Superior temporal gyrus (tissue), 1 donor: ENCODE data around the gene TGFBRAP1.
"Not testable (repeated sequence)": the region's sequence is repeated elsewhere in the genome, so short reads cannot be mapped to it uniquely, and the experiment has no call there.

Experiments
- DNase-seq: peaks from one replicate; pipeline ENCODE4 v3.0.0-alpha.2; 2016; ENCODE audit errors: extremely low spot score

The TGFBRAP1 gene

DNA sequence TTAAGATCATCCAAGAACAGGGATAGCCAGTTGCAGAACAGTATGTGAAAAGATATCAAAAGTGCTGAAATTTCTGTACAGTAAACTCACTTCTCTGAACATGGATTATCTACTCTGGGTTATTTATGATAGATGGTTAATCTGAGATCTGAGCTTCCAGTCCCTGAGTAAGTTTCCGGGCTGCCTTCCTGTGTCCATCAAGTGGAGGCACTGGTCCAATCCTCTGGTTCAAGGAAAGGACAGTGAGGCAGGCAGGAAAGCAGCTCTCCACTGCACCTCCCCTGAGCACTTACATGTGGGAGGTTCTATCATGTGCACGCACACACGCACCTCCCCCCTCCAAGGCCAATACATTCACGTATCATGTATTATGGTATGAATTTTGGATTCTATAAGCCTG, 55.5 kb downstream of the TGFBRAP1 start:
- DNase-seq = no peak

DNA sequence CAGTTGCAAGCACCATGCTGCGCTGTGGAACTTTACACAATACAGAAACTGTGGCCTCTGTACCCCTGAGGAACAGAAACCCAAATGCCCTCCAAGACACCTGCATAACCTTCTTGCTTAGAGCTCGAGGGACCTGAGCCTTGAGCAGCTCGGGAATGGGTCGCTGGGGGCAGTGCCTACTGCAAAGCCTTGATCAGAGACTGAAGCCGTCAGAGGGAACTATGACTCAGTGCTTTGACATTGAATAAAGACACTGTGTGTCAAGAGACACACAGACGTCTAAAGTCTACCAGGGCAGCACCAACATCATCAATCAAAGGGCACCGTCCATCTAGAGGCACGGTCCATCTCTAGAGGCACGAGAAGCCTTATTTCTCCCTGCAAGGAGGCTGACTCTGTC, 57.4 kb downstream of the TGFBRAP1 start:
- no peak for DNase-seq

DNA sequence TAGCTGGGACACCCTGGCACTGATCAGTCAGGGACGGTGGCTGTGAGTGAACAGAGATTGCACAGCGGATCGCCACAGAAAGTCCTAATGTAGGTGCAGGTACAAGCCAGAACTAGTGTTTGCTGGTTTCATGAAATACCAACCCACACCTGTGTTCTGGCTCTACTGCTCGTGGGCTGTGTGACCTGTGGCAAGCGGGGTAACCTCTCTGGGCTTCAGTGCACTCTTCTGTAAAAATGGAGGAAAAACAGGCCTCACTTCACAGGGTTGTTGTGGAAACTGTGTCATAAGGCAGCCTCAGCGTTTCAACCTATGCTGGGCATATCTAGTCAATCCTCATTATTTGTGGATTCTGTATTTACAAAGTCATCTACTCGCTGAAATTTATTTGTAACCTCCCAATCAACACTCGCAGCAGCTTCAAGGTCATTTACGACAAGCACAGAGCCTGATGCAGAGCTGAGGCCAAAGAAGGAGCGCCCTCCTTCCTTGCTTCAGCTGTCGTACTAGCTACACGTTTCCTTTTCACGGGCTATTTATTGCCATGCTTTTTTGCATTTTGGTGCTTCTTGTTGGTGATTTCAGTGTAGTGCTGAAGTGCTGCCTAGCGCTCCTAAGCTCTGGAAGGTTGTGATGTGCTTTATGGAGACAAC, 58.0 kb downstream of the TGFBRAP1 start:
- no peak for DNase-seq

DNA sequence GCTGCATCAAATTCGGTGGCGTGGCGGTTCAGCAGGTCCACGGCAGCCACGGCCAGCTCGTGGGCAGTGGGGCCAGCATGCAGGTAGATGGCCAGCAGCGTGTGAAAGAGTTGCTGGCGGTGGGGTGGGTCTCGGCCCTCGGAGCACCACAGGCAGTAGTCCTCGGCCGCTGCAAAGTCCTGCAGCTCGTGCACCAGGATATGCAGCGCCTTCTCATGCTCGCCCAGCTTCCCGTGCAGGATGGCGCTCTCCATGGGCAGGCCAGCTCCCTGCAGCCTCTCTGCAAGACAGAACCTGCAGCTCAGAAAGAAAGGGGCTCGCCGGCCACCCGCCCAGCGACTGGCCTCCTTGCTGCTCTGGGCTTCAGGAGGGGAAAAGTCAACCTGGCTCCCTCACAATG, 60.1 kb downstream of the TGFBRAP1 start:
- no peak for DNase-seq

DNA sequence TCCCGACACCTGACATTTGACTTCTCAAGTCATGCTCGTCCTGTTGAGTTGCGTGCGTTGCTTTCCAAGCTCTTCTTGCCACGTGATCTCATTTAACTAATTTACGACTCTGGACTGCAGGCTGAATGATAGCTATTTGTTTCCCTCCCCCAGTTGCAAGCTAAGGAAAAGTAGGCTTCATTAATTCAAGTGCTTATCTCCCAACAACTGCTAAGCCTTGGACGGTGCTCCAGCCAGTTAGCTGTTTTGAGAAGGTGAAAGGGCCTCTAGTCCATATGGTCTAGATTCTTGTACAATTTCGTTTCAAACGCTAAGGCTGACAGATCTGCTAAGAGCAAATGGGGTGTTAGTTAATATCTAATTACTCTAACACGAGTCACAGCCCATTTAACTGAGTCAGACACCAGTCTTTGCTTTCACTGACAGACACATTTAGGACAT, 66.9 kb downstream of the TGFBRAP1 start:
- DNase-seq = no peak

DNA sequence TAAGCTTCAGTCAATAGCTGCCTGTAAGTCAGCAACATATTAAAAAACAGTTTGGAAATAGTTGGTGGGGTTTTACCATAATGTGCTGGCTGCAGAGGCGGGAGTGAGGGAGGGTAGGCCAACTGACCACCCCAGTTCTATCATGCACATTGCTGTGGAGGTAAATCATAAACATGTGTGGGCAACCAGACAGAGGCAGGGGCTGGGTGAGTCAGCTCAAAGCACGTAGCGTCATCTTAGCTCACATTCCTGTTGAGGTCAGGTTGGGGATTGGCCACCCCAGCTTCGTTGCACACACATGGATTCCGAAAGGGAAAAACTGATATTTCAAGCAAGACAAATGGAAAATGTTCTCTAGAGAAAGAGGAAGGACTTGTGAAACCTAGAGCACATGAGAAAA, 68.5 kb downstream of the TGFBRAP1 start:
- DNase-seq = no peak

DNA sequence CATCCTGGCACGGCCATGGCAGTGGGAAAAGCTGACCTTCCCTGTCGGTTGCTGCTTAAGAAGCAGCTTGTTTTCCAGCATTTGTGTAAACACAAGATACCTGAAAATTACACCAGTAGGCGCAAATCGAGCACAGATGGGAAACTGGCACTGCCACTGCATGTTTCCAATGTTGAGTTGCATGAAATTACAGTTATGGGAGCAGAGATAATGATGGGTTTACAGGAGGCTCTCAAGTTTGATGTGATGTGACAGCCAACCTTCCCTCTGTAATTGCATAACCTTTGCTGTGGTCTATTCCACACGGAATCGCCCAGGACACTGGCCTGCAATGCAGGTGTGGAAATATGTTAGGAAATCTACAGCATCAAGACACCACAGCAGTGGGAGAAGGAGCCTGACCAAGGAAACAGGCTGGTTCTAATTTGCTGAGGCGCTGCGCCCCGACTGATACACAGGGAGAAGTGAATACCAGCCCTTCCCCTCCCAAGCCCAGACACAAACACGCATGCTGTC, 70.6 kb downstream of the TGFBRAP1 start:
- DNase-seq = no peak

DNA sequence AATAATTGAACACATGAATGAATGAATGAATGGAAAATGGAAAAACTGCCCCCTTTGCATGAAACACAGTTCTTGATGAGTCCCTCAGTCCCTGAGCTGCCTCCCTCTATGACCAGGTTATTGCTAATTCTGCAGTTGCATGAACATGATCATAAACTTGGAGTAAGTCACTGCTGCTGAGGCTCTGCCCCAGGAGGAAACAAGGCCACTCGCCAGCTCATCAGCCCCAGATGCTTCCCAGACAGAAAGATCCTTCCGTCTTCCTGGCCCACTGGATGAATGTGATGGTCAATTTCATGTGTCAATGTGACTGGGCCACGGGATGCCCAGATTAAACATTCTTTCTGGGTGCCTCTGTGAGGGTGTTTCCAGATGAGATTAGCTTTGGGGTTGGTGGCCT, 71.6 kb downstream of the TGFBRAP1 start:
- DNase-seq = no peak

DNA sequence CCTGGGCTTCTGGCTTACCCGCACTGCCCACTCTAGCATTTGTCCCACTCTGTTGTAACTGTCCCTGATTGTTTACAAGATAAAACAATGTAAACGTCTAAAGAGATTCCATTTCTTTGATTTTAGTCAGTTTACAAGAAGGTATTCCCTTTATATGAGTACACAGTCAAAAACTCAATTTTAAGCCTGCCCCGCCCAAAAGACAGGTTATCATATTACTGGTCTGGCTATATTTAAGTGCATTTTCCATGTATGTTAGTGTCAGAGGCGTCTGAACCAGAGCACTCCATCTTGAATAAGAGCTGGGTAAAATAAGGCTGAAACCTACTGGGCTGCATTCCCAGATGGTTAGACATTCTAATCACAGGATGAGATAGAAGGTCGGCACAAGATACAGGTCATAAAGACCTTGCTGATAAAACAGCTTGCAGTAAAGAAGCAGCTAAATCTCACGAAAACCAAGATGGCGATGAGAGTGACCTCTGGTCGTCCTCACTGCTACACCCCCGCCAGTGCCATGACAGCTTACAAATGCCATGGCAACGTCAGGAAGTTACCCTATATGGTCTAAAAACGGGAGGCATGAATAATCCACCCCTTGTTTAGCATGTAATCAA, 73.0 kb downstream of the TGFBRAP1 start:
- no peak for DNase-seq

DNA sequence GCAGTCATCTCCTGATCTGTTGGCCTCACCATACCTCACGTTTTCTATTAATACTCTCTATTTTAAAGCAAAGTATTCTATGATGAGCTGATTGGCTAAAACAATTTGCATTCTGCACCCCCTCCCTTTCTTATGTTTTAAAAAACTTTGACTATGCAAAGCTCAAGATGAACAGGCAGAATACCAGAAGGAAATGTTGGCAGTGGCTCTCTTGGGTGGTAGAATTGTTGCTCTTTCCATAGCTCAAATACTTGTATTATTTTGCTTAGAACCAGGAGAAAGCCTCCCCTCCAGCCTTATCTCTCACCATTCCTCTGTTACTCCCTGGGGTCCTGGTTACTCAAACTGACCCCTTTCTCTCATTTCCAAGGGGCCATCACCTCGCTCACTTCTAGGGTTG, 73.6 kb downstream of the TGFBRAP1 start:
- DNase-seq = no peak

DNA sequence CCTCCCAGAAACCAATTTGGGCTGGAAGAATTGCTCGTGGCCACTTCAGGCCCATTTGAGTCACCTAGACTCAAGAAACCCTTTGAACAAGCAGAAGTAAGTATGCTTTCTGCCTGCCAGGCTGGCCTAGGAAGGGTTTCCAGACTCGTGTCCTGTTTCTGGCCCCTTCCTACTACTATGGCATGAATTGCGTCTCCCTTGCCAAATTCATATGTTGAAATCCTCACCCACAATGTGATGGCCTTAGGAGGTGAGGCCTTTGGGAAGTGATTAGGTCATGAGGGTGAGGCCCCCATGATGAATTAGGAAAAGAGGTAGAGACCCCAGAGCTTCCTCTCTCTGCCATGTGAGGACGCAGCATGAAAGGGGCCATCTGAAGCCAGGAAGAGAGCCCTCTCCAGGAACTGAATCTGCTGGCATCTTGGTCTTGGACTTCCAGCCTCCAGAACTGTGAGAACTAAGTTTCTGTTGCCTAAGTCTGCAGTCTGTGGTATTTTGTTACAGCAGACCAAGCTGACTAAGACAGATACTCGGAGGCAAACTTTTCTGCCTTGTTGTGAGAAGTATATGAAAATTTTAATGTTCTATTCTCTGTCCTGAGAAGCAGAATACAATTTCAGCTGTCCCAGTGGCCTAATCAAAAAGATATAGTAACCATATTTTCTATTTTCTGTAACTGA, 74.9 kb downstream of the TGFBRAP1 start:
- DNase-seq = no peak

DNA sequence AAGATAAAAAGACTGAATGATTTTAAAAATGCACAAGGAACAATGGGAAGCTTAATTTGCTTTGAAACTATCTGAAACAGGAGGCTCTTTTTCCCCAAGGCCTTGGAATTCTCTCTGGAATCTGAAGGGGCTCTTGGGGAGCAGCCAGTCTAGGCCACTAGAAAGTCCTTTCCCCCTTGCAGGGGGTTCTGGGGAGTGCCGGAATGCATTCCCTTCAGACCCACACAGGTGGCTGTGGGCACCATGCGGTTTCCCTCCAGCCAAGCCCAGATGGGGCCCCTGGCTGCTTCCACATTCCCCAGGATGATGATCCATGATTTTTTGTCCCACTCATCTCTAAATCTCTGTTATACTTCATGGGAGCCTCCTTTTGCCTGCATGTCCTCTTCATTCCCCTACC, 77.3 kb downstream of the TGFBRAP1 start:
- no peak for DNase-seq

DNA sequence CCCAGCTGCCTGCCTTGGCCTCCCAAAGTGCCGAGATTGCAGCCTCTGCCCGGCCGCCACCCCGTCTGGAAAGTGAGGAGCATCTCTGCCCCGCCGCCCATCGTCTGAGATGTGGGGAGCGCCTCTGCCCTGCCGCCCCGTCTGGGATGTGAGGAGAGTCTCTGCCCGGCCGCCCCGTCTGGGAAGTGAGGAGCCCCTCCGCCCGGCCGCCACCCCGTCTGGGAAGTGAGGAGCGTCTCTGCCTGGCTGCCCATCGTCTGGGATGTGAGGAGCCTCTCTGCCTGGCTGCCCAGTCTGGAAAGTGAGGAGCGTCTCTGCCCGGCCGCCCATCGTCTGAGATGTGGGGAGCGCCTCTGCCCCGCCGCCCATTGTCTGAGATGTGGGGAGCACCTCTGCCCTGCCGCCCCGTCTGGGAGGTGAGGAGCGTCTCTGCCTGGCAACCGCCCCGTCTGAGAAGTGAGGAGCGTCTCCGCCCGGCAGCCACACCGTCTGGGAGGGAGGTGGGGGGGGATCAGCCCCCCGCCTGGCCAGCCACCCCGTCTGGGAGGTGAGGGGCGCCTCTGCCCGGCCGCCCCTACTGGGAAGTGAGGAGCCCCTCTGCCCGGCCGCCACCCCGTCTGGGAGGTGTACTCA, 78.4 kb downstream of the TGFBRAP1 start:
- not testable (repeated sequence) for DNase-seq

DNA sequence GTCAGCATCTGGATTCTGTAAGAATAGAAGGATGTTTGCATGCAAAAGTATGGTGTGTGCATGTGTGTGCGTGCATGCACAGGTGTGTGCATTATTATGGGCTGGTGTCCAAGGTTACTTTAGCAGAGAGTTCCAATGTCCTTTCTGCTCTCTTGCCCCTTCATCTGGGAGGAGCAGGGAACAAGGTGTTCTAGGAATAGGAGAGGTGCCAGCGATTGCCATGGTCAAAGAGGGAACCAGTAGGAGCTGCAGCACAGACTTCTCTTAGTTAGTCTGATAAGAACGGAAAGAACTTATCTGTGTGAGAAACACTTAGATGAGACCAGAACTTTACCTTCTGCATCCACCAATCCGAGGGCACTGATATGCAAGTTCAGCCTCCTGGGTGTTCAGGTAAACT, 79.6 kb downstream of the TGFBRAP1 start:
- no peak for DNase-seq

DNA sequence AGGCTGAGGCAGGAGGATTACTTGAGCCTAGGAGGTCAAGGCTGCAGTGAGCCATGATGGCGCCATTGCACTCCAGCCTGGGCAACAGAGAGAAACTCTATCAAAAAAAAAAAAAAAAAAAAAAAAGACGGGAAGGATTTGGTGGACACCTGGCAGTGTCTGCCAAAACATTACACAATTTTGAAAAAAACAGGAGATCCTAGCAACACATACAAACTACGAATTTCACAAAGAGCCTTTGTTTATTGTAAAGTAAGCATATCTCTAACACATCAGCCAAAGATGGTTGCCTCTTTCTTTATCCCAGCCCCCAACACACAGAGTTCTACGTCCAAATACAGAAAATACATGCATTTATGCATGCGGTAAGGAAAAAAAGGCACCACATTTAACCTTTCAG, 80.4 kb downstream of the TGFBRAP1 start:
- DNase-seq = no peak

DNA sequence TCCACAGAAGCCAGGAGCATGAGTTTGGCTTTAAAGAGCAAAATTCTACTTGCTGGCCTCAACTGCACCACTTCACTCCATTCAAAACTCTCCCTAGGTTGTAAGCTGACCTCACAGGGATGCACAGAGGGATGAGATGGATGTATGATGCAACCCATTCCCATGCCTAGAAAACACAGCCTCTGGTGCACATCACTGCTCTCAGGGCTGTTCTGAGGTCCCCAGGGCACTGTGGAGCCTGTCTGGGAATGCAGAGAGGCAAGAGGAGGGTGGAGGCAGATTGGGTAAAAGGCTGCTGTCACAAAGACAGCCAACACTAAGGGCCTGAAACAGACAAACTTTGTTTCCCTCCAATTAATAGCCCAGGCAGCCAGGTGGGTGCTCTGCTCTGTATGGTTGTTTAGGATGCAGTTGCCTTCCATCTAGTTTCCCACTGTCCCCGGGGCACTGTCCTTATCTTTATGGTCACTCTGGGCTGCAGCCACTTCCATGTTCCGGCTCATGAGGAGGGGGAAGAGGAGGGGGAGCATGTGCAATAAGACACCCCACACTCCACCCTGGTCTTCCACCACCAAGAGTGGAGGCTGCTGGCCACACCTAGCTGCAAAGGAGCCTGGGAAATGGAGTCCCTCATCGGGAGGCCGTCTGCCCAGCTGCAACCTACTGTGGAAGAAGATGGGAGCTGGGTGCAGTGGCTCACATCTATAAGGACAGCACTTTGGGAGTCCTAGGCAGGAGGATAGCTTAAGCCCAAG, 81.0 kb downstream of the TGFBRAP1 start:
- DNase-seq = no peak

DNA sequence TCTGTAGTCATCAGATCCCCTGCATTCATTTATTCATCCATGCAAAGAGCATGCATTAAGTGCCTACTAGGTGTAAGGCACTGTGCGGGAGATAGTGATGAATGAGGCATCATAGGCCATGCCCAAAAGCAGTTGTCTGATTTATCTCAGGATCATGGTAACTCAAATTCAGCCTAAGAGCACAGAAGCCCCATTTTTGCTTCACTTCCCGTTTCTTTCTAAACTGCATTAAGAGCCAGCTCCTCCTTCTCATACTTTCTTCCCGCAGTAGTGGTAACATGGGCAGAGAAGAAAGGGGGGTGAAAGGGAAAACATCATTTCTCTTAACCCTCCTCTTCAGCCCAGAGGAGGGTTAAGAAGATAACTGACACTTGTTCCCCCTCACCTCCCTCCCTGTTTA, 85.1 kb downstream of the TGFBRAP1 start:
- DNase-seq = no peak

DNA sequence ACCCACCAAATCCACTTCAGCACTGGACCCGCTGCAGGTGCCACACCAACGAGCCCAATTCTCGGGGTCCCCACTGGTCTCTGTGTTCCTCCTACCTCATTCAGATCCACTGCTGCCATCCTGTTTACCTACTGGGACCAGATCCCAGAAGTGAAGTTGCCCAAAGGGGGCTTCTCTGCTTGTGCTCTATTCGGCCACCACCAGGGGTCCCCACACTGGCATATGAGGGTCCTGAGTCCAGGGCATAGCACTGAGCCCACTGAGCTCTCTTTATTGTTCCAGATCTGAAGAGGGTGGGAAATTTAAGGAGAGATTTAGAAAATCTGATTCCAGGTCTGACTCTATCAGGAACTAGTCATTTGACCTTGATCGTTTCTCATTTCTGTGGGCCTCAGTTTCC, 85.6 kb downstream of the TGFBRAP1 start:
- DNase-seq = no peak

DNA sequence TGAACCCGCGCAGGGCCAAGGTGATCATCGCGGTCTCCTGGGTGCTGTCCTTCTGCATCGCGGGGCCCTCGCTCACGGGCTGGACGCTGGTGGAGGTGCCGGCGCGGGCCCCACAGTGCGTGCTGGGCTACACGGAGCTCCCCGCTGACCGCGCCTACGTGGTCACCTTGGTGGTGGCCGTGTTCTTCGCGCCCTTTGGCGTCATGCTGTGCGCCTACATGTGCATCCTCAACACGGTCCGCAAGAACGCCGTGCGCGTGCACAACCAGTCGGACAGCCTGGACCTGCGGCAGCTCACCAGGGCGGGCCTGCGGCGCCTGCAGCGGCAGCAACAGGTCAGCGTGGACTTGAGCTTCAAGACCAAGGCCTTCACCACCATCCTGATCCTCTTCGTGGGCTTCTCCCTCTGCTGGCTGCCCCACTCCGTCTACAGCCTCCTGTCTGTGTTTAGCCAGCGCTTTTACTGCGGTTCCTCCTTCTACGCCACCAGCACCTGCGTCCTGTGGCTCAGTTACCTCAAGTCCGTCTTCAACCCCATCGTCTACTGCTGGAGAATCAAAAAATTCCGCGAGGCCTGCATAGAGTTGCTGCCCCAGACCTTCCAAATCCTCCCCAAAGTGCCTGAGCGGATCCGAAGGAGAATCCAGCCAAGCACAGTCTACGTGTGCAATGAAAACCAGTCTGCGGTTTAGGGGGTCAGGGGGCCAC, 87.1 kb downstream of the TGFBRAP1 start:
- DNase-seq = no peak

DNA sequence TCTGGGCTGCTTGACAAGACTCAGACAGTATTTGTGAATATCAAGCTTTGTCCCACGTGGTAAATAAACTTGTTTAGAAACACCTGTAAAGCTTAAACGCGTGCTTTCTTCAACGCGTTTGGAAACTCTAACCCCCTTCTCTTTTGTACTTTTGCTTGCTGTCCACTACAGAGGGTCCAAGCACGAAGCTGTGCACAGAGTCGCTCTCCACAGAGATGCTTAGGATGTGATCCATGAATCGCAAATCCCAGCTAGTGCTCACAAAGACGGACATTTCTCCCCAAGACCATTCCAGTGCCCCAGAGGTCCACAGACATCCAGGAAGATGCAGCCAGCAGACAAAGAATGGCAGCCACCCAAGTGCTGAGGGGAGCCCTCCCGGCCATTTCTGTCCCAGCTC, 88.1 kb downstream of the TGFBRAP1 start, which contains the start of gene GPR45:
TSS of gene GPR45 (plus strand) at position 301 of the 400 bp plus-strand sequence. CDS start 116 bp downstream, outside the sequence.
- no peak for DNase-seq

DNA sequence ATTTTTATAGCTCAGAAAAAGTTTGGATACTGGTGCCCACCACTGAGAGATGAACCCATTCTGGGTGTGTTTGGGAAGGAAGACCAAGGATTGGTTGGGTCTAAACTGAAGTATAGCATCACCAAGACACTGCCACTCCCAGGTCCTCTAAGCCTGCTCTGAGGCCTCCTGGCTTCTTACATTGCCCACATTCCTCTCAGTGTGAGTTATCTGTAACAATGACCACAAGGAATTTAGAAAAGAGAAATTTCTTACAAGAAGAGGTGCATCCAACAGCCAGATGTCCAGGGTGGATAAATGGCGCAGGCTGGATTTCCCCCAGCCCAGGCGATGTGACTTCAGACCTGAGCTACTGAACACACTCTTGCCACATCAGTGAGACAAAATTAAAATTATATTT, 89.6 kb downstream of the TGFBRAP1 start:
- no peak for DNase-seq
